GM23338 (cell line): ENCODE measurements around the gene PPP1CB. TPM values are rescaled to one million over a fixed set of nuclear protein-coding genes. Genes with fewer than 3 reads are reported as not detected.

Experiments used
- ATAC-seq: fragments of 200-7000 bp; cut with Tn5 transposase; 3 replicates; pipeline ENCODE4 v1.9.1; 2020
- DNase-seq: peaks from one replicate; pipeline ENCODE4 v3.0.0-alpha.2; 2015; ENCODE audit warnings: low spot score
- H2AFZ ChIP-seq: fragments of 200-600 bp; sonication (generic); 2 replicates; pipeline ENCODE4 v1.8.0; 2016; ENCODE audit warnings: antibody characterized with exemption, mild to moderate bottlenecking, moderate library complexity
- H3F3A ChIP-seq: fragments of 200-600 bp; sonication (generic); replicated peaks from 2 replicates; pipeline ENCODE4 v1.8.0; 2017; ENCODE audit warnings: antibody characterized with exemption, mixed run types, low read depth
- H3K27ac ChIP-seq: fragments of 200-600 bp; sonication (generic); 2 replicates; pipeline ENCODE4 v1.6.1; 2016; ENCODE audit warnings: low read depth
- H3K27me3 ChIP-seq: fragments of 200-600 bp; sonication (generic); 2 replicates; pipeline ENCODE4 v1.8.0; 2016; ENCODE audit warnings: mild to moderate bottlenecking, mixed run types, moderate library complexity; ENCODE audit not compliant: insufficient read depth
- H3K36me3 ChIP-seq: fragments of 200-600 bp; sonication (generic); 2 replicates; pipeline ENCODE4 v1.8.0; 2016; ENCODE audit warnings: mild to moderate bottlenecking; ENCODE audit not compliant: insufficient read depth
- H3K4me1 ChIP-seq: fragments of 200-600 bp; sonication (generic); 2 replicates; pipeline ENCODE4 v1.8.0; 2016; ENCODE audit warnings: mild to moderate bottlenecking, moderate library complexity; ENCODE audit not compliant: insufficient read depth
- H3K4me2 ChIP-seq: fragments of 200-600 bp; sonication (generic); 2 replicates; pipeline ENCODE4 v1.7.1; 2017; ENCODE audit warnings: mixed run types
- H3K4me3 ChIP-seq: fragments of 200-600 bp; sonication (generic); 2 replicates; pipeline ENCODE4 v1.6.1; 2016; ENCODE audit warnings: mixed run types
- H3K79me2 ChIP-seq: fragments of 200-600 bp; sonication (generic); replicated peaks from 2 replicates; pipeline ENCODE4 v1.8.0; 2017; ENCODE audit warnings: mild to moderate bottlenecking; ENCODE audit not compliant: insufficient read depth
- H3K9me2 ChIP-seq: fragments of 200-600 bp; sonication (generic); 2 replicates; pipeline ENCODE4 v1.8.0; 2017; ENCODE audit not compliant: insufficient read depth
- H4K20me1 ChIP-seq: fragments of 200-600 bp; sonication (generic); replicated peaks from 2 replicates; pipeline ENCODE4 v1.8.0; 2017; ENCODE audit warnings: mild to moderate bottlenecking; ENCODE audit not compliant: insufficient read depth
- H3K27ac Mint-ChIP-seq: 2 replicates; pipeline ENCODE4 v1.8.0; 2020; ENCODE audit warnings: inconsistent platforms, mild to moderate bottlenecking, moderate library complexity, mixed read lengths
- H3K27me3 Mint-ChIP-seq: 3 replicates; pipeline ENCODE4 v1.8.0; 2022; ENCODE audit warnings: low read depth, mild to moderate bottlenecking, moderate library complexity, mixed read lengths, inconsistent platforms; ENCODE audit not compliant: insufficient read depth, poor library complexity
- H3K36me3 Mint-ChIP-seq: 3 replicates; pipeline ENCODE4 v1.8.0; 2021; ENCODE audit warnings: low read depth, mild to moderate bottlenecking, inconsistent platforms, moderate library complexity, mixed read lengths
- H3K4me1 Mint-ChIP-seq: 3 replicates; pipeline ENCODE4 v1.8.0; 2020; ENCODE audit warnings: mild to moderate bottlenecking, inconsistent platforms, mixed read lengths
- H3K4me3 Mint-ChIP-seq: 3 replicates; pipeline ENCODE4 v1.8.0; 2021; ENCODE audit warnings: moderate library complexity, mild to moderate bottlenecking, inconsistent platforms, mixed read lengths
- H3K9me3 Mint-ChIP-seq: 3 replicates; pipeline ENCODE4 v1.8.0; 2020; ENCODE audit warnings: moderate library complexity, mild to moderate bottlenecking, inconsistent platforms, mixed read lengths
- CREB1 ChIP-seq: fragments of 250-450 bp; sonication (Bioruptor Pico); IDR thresholded peaks from 2 replicates; pipeline ENCODE4 v1.5.0; 2020; ENCODE audit warnings: low read depth, mild to moderate bottlenecking, moderate library complexity
- CTCF ChIP-seq, 2 experiments: fragments of 200-600 bp in 1 of 2; sonication (generic) in 1 of 2; conservative IDR thresholded peaks; 2 replicates each; pipeline versions ENCODE4 v1.5.1 to v1.6.1; 2016 to 2017; ENCODE audit warnings: antibody characterized with exemption in 2 of 2, low read depth in 2 of 2, mild to moderate bottlenecking in 2 of 2, moderate library complexity in 1 of 2
- EZH2 ChIP-seq: fragments of 200-600 bp; sonication (generic); IDR thresholded peaks from one replicate; pipeline ENCODE4 v1.8.0; 2017; ENCODE audit warnings: antibody characterized with exemption, mild to moderate bottlenecking, low read depth; ENCODE audit not compliant: unreplicated experiment
- EZH2phosphoT487 ChIP-seq: fragments of 200-600 bp; sonication (generic); IDR thresholded peaks from one replicate; pipeline ENCODE4 v1.8.1; 2018; ENCODE audit warnings: antibody characterized with exemption; ENCODE audit not compliant: unreplicated experiment
- JUNB ChIP-seq: IDR thresholded peaks from one replicate; pipeline ENCODE4 v1.6.1; 2016; ENCODE audit warnings: antibody characterized with exemption; ENCODE audit not compliant: unreplicated experiment
- NANOG ChIP-seq: IDR thresholded peaks from 2 replicates; pipeline ENCODE4 v1.6.1; 2016; ENCODE audit warnings: antibody characterized with exemption, borderline replicate concordance
- POLR2AphosphoS5 ChIP-seq: IDR thresholded peaks from 2 replicates; pipeline ENCODE4 v1.6.1; 2016; ENCODE audit warnings: antibody characterized with exemption, low read depth
- REST ChIP-seq: IDR thresholded peaks from one replicate; pipeline ENCODE4 v1.6.1; 2018; ENCODE audit warnings: antibody characterized with exemption; ENCODE audit not compliant: unreplicated experiment
- STAT1 ChIP-seq: IDR thresholded peaks from one replicate; pipeline ENCODE4 v1.6.1; 2016; ENCODE audit warnings: antibody characterized with exemption; ENCODE audit not compliant: unreplicated experiment
- ZNF114 ChIP-seq: fragments of 250-450 bp; sonication (Bioruptor Pico); IDR thresholded peaks from 2 replicates; pipeline ENCODE4 v1.5.0; 2020; ENCODE audit warnings: mild to moderate bottlenecking, moderate library complexity
- ZNF331 ChIP-seq: fragments of 250-450 bp; sonication (Bioruptor Pico); IDR thresholded peaks from 2 replicates; pipeline ENCODE4 v1.5.0; 2020; ENCODE audit warnings: low read depth, mild to moderate bottlenecking, moderate library complexity
- ZNF462 ChIP-seq: fragments of 250-450 bp; sonication (Bioruptor Pico); IDR thresholded peaks from 2 replicates; pipeline ENCODE4 v1.5.0; 2020; ENCODE audit warnings: mild to moderate bottlenecking, moderate library complexity
- polyA plus RNA-seq: library from polyadenylated mRNA; unstranded; fragments of >200 nt; fragmentation: Nextera tagmentation; extraction: Ambion mirVana; gene quantifications from 2 replicates; pipeline ENCODE4 v1.2.1, GENCODE V29; 2016
- total RNA-seq: library from RNA; depleted of rRNA; stranded (reverse); fragments of >200 nt; shearing (Covaris generic); gene quantifications from 2 replicates; pipeline ENCODE4 v1.2.3, GENCODE V29; 2014
- TF ChIP-seq, protein P1 (sequence below): IDR thresholded peaks from 2 replicates; pipeline ENCODE4 v1.6.1; 2016; ENCODE audit warnings: antibody characterized with exemption

PPP1CB gene
- total and polyA plus RNA-seq, 2 experiments from 2014 or later: 103 to 118 TPM

DNA sequence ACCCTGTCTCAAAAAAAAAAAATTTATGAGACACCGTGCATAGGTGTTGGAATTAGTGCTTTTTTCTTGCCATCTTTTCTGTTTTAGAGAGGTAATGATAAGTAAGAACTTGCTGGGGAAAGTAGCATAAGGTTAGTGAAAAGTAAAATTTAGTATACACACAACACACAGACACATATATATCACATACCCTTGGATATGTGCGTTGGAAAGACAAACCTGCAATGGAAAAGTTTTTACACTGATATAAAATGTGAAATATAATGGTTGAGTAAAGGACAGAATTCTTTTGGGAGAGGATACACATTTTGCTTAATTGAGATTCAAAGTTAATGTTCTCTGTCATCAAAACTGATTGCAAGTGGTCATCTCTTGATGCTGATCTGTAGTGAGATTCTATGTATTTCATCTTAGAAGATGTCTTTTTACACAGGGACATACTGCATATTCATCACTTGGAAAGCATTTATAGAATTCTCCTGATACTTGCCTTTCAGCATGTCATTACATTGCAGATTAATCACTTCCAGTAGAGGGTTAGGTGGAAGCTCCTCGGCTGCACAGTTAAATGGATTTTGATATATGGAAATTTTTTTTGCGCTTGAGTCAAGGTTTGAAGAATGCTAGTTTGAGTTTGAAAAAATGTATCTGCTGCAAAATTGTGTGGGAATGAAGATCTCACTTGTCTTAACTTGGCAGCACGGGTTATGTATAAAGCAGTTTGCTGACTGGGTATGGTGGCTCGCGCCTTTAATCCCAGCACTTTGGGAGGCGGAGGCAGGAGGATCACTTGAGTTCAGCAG, 13.5 kb downstream of the PPP1CB start:
- 0 out of 3 replicates have a peak, but pooled peaks cover 9% of the 10 kb centered on the region for H3K36me3 Mint-ChIP-seq
- no peaks in the 10 kb centered on the region for H3K9me3 Mint-ChIP-seq
- Histone ChIP-seq H3K27me3 (no peaks in the 10 kb centered on the region), H3K4me2 (no peak overlapping the region), H3K4me3 (no peak overlapping the region), H3K9me2 (no peaks in the 10 kb centered on the region), H2AFZ (no peak overlapping the region), H3K27ac (no peak overlapping the region), H4K20me1 (peaks cover 50% of the 10 kb centered on the region), H3K79me2 (peaks cover 100% of the 10 kb centered on the region), H3F3A (no peaks in the 10 kb centered on the region), H3K4me1 (no peaks in the 10 kb centered on the region), H3K36me3 (no peaks in the 10 kb centered on the region)
- no peak for TF ChIP-seq REST
- no peak for TF ChIP-seq JUNB
- no peak for TF ChIP-seq ZNF462 (CRISPR knock-in tag)
- TF ChIP-seq STAT1: no peak
- TF ChIP-seq EZH2phosphoT487: no peak
- TF ChIP-seq, protein P1, sequence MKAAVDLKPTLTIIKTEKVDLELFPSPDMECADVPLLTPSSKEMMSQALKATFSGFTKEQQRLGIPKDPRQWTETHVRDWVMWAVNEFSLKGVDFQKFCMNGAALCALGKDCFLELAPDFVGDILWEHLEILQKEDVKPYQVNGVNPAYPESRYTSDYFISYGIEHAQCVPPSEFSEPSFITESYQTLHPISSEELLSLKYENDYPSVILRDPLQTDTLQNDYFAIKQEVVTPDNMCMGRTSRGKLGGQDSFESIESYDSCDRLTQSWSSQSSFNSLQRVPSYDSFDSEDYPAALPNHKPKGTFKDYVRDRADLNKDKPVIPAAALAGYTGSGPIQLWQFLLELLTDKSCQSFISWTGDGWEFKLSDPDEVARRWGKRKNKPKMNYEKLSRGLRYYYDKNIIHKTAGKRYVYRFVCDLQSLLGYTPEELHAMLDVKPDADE: no peak
- no peak for TF ChIP-seq CTCF (conservative IDR thresholded peaks at IDR 0.05; ENCODE audit: low read depth in 2 of 2)
- TF ChIP-seq NANOG: no peak
- no peak for TF ChIP-seq EZH2
- no peak for TF ChIP-seq CREB1 (CRISPR knock-in tag)
- TF ChIP-seq POLR2AphosphoS5: no peak
- TF ChIP-seq ZNF331 (CRISPR knock-in tag): no peak
- TF ChIP-seq ZNF114 (CRISPR knock-in tag): no peak
- H3K27me3 Mint-ChIP-seq: peaks cover 4% of the 10 kb centered on the region
- DNase-seq: no peak
- peaks cover 14% of the 10 kb centered on the region; the same call in 1 of the 3 replicates for H3K4me1 Mint-ChIP-seq
- no peak overlapping the region for H3K4me3 Mint-ChIP-seq
- no peak overlapping the region for H3K27ac Mint-ChIP-seq
- ATAC-seq: no peak
